COR-L47 (cell line): ENCODE results near the gene GNAS-AS1.

ENCODE experiments used
- DNase-seq: peaks from one replicate; lab custom pipeline; 2025; lab: John Stamatoyannopoulos, UW

GNAS-AS1 gene

GRCh38 chr20:58778760-58779159, 71.9 kb downstream of the GNAS-AS1 start:
- DNase-seq, result no peak

- no peak for DNase-seq
Measured at GRCh38 chr20:58777657-58778056, 73.0 kb downstream of the GNAS-AS1 start.

DNA sequence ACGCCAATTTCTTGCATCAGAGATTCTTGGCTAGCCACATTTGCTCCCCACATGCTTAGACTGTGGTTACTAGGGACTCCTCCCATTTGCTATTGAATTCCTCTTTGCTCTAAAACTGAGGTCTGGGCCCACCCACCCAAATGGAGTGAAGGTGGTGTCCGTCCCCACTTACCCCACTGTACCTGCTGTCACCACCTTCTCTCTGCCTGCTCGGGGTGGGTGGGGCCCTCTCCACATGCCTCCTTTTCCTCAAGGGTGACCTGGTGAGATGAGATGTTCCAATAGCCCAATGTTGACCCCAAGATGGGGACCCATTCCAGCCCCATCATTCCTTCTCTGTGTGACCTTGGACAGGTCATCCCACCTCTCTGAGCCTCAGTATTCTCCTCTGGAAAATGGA, 74.6 kb downstream of the GNAS-AS1 start:
- DNase-seq, result no peak

DNA sequence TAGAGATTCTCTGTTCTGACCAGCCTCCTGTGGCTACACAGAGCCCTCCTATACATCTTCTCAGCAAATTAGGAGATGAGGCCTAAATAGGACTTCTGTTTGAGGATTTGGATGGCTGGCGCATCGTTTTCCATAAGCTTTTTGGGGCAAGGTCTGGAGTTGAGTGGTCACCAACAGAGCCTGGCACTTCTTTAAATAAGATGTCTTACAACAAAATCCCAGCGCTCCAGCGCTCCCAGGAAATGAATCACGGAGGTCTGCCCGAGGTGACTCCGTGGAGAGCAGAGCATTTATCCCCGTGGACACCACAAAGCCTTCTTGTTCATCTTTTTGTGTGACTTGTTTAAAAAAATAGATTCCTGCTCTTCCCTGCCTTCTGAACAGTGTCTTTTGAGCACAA, 75.3 kb downstream of the GNAS-AS1 start:
- DNase-seq, result no peak

DNA sequence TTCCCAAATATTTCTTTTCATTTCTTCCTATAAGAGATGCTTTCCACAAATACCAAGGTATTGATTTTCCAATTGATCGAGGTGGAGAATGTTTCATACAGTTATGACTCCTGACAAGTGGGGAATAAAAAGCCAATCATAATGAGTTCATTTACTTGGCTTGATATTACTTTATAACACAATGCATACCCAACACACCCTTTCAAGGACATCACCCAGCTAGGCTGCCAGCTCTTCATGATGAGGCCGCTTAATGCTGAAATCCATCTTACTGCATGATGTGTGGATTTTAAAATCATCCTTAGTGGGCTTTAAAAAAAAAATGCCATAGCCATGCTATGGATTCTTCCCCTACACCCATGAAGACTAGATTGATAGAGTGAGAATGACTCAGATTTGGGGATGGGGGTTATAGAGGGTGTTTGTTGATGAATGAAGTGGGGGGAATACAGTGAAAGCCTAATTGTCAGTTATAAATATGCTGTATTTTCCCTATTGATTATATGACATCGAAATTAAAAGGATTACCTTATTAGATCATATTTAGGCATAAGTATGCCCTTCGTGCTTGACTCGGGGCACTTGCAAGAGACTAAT, 75.9 kb downstream of the GNAS-AS1 start:
- DNase-seq, result no peak

- no peak for DNase-seq
Measured at GRCh38 chr20:58774214-58774613, 76.5 kb downstream of the GNAS-AS1 start.

GRCh38 chr20:58772786-58773185, 77.9 kb downstream of the GNAS-AS1 start:
- DNase-seq, result no peak
